GM18517 (cell line): ENCODE data around the gene ARHGEF10L.

Experiments
- ATAC-seq: cut with Tn5 transposase; IDR thresholded peaks from one replicate; pipeline ENCODE4 v1.9.1; 2021; ENCODE audit warnings: mild to moderate bottlenecking, moderate library complexity; ENCODE audit not compliant: unreplicated experiment

ARHGEF10L gene

DNA sequence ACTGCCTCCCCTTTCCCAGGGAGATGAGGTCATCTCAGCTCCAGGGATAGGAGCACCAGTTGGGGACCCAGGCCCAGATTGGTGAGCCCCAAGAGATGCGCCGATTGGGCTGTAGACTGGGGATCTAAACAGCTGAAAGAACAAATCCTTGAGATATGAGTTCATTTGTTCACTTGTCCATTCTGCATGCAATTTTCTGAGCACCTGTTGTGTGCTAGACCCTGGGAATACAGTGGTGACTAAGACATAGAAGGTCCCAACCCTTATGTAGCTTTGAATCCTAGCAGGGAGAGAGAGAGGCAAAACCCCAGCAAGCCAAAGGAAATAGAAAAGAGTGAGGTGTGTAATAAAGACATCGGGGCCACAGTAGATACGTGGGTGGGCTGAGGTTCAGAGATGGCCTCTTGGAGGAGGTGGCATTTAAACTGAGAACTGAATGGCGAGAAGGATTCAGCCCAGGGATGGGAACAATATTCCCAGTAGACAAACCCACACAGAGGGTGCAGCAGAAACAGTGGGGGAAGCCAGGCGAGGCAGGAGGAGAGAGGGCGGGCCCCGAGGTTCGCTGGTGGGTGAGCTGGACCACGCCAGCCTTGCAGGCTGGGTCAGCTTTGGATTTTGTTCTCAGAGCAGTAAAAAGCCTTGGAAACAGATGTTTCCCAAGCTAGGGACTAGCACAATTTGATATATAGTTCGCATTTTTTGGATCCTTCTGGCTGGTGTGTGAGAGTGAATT, 110.0 kb downstream of the ARHGEF10L start:
- no peak for ATAC-seq

GRCh38 chr1:17653276-17653675, 113.8 kb downstream of the ARHGEF10L start:
- ATAC-seq, result no peak

DNA sequence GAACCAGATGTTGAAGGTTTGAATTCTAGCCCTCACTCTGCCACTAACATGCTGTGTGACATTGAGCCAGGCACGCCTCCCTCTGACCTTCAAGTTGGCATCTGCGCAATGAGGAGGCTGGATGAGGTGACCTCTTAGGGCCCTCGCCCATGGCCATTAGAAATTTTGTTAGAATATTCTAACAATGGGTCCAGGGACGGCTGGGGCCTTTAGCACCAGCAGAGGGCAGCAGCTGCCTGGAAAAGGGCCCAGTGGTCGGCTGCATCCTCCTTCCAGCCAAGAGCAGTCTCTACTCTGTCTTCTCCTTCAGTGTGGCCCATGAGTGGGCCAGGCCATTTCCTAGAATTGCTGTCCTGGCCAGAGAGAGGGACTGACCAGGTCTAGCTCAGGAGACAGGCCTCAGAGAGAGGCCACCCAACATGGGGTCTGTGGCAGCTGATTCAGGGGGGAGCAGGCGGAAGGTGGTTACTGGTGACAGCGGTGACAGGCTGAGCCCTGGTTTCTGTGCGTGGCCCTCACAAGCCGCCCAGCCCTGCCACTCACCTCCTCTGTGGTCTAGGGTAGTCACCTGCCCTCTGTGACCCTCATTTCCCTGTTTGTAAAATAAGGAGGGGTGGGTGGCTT, 114.3 kb downstream of the ARHGEF10L start:
- no peak for ATAC-seq

- no peak for ATAC-seq
Measured at GRCh38 chr1:17654519-17654918, 115.0 kb downstream of the ARHGEF10L start.

DNA sequence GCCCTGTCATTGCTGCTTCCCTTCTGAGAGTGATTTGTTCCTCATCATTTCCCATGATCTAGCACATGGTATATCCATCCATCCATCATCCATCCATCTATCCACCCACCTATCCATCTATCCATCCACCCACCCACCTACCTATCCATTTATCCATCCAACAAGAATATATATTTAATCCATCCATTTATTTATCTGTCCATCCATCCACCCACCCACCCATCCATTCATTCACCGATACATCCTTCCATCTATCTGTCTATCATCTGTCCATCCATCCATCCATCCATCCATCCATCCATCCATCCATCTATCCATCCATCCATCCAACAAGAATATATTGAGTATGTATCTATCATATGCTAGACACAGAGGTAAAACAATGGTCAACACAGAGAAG, 115.7 kb downstream of the ARHGEF10L start:
- no peak for ATAC-seq

DNA sequence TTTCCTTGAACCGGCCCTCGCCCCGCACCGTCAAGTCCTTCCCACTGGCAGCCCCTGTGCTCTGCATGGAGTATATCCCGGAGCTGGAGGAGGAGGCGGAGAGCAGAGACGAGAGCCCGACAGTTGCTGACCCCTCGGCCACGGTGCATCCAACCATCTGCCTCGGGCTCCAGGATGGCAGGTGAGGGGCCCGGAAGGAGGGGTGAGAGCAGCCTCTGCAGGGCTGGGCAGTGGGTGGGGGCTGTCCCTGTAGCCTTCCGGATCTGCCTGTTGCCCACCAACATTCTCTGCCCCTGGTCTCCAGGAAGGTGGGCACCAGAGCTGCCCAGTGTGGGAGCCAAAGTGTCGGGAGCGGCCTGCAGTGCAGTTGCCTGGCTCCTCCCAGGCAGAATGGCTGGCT, 116.4 kb downstream of the ARHGEF10L start:
- no peak for ATAC-seq

- no peak for ATAC-seq
Measured at GRCh38 chr1:17657436-17657835, 117.9 kb downstream of the ARHGEF10L start.

DNA sequence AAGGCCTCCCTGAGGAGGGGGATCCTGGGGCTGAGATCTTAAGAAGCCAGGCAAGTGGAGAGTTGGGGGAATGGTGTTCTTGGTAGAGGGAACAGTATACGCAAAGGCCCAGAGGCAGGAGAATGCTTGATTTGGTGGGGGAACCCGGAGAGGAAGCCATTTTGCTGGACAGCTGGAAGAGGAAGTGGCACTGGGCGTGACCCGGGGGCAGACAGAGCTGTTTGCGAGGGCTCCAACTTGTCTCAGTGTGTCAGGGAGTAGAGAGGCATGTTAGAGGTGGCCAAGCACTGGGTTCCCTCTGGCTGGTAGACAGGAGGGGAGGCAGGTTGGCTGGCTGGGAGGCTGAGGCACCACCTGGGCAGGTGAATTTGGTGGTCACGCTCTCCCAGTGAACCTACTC, 119.3 kb downstream of the ARHGEF10L start:
- no peak for ATAC-seq

DNA sequence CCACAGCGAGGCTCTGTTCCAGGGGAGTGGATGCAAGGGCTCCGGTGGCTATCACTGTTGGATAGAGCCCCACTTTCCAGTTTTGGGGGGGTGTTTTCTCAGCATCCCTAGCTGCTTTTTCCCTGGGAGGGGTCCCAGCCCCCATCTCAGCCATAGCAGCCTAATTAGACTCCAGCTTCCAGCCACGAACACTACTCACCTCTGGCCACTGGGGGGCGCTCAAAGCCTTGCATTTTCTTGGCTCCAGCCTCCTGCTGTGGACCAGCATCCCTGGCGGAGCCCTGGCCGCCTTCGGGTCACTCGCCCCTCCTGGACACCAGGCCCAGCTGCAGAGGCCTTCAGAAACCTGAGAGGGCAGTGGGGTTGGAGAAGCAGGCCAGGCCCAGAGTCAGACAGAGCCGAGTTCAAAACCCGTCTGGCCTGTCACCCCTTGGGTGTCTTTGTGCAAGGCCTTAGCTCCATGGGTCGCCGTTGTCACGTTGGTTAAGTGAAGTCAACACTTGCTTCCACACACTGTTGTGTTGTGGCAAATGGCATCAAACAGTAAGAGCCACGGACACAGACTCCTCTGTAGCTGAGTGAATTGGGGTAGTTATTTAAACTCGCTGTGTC, 122.2 kb downstream of the ARHGEF10L start:
- no peak for ATAC-seq

GRCh38 chr1:17662296-17662695, 122.8 kb downstream of the ARHGEF10L start:
- no peak for ATAC-seq

DNA sequence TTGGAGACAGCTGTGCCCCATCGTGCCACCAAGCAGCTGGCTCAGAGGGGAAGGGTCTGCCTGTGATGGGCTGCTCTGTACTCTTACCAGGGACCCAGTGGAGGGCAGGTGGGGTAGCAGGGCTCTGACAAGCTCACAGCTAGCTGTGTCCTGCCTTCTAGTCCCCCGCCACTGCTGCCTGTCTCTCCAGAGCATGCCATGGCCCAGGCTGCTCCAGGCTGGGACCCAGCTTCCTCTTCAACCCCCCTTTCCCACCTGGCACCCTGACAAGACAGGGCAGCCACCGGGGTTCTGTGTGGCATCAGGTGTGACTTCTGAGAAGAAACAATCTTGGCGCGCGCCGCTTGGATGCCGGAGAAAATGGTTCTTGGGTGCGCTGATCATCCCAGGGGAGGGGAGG, 123.3 kb downstream of the ARHGEF10L start:
- ATAC-seq, result no peak

GRCh38 chr1:17663646-17664045, 124.1 kb downstream of the ARHGEF10L start:
- ATAC-seq, result no peak

DNA sequence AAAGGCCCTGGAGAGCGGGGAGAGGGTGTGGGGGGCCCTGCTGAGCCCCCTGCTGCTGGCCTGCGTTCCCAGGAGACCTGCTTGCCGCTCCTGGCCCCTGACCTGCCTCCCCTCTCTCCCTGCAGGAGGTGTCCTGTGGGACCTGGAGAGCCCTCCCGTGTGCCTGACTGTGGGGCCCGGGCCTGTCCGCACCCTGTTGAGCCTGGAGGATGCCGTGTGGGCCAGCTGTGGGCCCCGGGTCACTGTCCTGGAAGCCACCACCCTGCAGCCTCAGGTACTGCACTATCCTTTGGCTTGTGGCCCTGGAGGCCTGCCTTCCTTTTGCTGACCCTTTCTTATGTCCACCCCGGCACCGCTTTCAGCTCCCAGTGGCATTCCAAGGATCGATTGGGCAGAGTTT, 124.8 kb downstream of the ARHGEF10L start:
- no peak for ATAC-seq

GRCh38 chr1:17665054-17665453, 125.6 kb downstream of the ARHGEF10L start:
- ATAC-seq, result no peak

DNA sequence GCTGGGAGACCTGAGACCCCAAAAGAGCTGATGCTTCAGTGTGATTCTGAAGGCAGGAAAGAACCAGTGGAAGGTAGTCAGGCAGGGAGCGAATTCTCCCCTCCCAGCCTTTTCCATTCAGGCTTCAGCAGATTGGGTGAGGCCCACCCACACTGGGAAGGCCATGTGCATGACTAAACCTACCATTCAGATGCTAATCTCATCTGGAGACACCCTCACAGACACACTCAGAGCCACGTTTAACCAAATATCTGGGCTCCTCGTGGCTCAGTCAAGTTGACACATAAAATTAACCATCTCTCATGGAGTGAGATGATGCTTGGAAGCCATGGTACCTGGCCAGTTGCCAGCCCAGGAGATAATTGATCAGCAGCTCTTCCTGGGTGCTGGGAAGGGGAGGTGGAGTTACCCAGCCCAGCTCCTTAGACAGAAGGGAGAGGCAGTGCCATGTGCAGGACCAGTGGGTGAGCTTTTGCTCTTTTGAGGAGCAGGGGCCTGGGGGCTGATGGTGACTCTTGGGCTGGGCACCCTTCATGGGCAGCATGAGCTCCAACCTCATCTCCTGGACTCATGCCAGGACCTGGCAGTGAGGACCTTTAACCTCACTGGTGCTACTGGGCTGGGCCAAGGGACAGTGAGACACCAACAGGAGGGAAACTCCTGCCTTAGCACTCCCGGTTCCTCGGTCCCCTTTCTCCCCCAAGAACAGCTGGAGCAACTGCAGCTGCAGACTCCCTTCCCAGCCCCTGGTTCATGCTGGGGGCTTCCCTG, 126.6 kb downstream of the ARHGEF10L start:
- no peak for ATAC-seq

DNA sequence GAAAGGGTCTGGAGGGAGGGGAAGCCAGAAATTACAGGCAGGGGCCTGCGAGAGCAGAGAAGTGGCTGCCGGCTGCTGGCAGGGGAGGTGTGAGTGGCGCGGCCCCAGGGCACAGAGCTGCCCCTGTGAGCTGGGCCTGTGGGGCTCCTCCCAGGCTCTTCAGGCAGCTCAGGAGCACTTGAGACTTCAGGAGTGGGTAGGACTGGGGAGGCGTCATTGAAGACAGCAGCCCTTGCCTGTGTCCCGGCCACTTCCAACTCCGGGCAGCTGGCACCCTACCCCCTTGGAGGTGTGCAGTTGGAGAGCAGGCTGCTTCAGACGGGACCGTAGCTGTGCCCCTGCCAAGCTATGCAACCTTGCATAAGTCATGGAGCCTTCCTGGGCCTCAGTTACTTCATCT, 128.1 kb downstream of the ARHGEF10L start:
- ATAC-seq, result no peak

DNA sequence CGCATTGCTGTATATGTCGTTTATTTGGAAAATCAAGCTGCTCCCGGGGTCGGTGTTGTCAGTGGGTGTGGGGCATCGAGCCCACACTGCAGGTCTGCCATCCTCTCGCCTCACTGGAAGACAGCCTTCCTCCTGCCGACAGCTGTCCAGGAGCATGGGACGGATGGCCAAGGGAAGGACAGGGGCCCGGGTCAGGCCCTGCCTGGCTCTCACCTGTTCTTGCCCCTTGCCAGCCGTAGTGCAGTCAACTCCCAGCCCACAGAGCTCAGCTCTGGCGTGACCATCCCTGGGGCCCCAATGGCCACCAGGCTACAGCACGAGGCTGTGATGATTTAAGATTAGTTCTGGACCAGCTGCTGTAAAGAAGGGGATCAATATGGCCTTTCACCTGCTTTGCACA, 128.7 kb downstream of the ARHGEF10L start:
- ATAC-seq, result no peak

DNA sequence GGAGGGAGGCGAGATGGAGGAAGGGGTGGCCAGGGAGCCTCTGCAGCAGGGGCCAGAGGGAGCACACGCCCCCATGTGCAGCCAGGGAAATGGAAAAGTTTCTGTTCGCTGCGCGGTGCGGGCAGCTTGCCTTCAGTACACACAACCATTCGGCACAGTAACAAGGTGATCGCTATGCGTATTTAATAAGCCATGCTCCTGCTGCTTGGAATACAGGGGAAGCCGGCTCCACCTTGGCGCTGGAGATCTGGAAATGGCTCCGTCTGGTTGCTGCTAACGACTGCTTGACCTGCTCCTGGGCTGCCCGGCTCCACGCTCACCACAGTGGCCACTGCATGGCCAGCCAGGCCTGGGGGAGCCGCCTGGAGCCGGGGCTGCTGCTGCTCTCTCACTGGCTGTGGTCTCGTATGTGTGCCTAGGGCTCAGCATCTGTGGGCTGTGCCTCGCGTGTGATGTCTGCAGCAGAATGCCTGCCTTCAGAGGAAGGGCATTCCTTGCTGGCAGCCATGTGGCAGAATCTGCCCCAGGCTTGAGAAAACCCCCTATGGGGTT, 129.2 kb downstream of the ARHGEF10L start:
- ATAC-seq, result no peak

GRCh38 chr1:17669305-17669704, 129.8 kb downstream of the ARHGEF10L start:
- ATAC-seq, result no peak

DNA sequence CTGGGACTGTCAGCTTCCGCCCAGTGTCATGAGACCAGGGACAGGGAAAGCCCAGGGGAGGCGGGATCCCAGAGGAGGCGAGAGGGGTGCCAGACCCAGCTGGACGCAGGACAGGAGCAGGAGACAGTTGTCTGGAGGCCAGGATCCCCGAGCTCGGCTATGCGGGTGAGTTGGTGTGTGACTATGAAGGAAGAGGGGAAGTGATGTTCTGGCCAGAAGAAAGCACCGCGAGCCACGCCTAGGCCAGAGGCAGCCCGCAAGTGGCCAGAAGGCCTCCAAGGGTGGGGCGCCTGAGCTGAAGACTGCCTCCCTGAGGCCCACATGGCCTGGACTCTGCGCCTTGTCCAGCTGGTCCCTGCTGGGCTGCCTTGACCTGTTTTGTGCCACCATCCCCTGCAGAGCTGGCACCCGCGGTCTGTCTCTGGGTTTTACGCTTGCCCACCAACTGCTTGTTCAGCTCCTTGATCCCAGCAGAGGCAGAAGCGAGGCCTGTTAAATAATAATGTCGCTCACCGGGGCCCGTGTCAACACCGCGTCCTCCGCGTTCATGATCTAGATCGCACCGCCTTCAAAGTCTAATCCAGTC, 130.5 kb downstream of the ARHGEF10L start:
- ATAC-seq, result no peak
